ENCODE measurements around the gene SPO11.
"Not testable (repeated sequence)": the region's sequence is repeated elsewhere in the genome, so short reads cannot be mapped to it uniquely, and the experiment has no call there.

Gene SPO11

GRCh38 chr20:57341663-57342062 lies 12.1 kb downstream of the SPO11 start:
- no peak for DNase-seq (ENCODE audit: low spot score)

- no peak for DNase-seq (ENCODE audit: low spot score)
Observed at GRCh38 chr20:57342829-57343228, 13.2 kb downstream of the SPO11 start.

DNA sequence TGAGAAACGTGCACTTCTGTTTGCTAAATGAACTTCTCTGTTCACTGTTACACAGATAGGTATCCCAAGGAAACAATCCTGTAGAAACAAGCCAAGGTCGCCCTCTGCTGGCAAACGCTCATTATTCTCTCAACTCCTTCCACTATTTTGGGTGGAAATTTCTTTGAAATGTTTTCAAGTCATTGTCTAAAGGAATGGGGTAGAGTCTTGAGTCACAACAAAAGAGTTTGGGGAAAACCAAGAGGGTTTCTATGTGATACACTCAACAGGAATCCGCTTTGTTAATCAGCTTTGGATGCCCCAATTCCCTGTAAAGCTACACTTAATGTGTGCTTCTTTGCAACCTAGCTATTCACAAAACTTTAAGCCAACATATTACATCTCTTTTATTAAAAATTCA lies 16.9 kb downstream of the SPO11 start:
- peak; percentile 65 for DNase-seq (ENCODE audit: low spot score)

DNA sequence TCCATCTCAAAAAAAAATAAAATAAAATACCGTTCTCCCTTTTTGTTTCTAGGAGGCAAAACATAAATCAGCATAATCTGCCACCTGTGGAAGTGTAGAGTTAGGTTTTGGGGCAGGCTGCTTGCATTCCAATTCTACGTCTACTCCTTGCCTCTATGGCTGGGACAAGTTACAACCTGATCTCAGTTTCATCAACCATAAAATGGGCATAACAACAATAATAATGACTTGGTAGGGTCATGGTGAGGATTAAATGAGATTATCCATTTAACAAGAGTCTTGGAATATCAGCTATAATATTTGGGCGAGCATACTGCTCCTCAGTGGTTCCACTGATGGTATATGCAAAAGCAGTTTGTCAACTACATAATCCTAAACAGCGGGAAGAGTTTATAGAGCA lies 17.8 kb downstream of the SPO11 start:
- DNase-seq (ENCODE audit: low spot score): no peak

- DNase-seq (ENCODE audit: low spot score): not testable (repeated sequence)
Observed at GRCh38 chr20:57348200-57348921, 18.8 kb downstream of the SPO11 start.

- not testable (repeated sequence) for DNase-seq (ENCODE audit: low spot score)
Observed at GRCh38 chr20:57348922-57349574, 19.4 kb downstream of the SPO11 start.

- no peak for DNase-seq (ENCODE audit: low spot score)
Observed at GRCh38 chr20:57350081-57350710, 20.6 kb downstream of the SPO11 start.

GRCh38 chr20:57350726-57351041 lies 21.1 kb downstream of the SPO11 start:
- not testable (repeated sequence) for DNase-seq (ENCODE audit: low spot score)

- peak; percentile 91 for DNase-seq (ENCODE audit: low spot score)
Observed at GRCh38 chr20:57351042-57351783, 21.6 kb downstream of the SPO11 start, which contains the start of gene RAE1. TSS of gene RAE1 (plus strand) at chr20:57351255. CDS start at chr20:57354039, 2,784 bp downstream.

GRCh38 chr20:57352305-57352704 lies 22.7 kb downstream of the SPO11 start:
- DNase-seq (ENCODE audit: low spot score): no peak

DNA sequence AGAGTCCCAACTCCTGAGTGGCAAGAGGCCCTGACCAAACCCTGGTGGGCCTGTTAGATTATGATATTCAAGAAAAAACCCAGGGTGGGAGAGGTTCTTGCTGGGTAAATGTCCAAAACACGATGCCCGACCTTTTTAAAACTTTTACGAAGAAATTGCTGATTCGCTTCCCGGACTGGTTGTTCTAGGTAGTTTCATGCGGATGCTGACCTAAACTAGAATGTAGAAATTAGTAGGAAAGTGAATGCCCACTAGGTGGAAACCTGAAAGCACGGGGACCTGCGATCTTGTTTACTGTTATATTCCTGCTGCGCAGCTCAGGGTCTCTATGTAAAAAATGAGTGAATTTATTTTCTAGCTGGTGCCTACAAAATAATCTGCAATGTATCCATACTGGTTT lies 23.7 kb downstream of the SPO11 start:
- DNase-seq (ENCODE audit: low spot score): no peak

DNA sequence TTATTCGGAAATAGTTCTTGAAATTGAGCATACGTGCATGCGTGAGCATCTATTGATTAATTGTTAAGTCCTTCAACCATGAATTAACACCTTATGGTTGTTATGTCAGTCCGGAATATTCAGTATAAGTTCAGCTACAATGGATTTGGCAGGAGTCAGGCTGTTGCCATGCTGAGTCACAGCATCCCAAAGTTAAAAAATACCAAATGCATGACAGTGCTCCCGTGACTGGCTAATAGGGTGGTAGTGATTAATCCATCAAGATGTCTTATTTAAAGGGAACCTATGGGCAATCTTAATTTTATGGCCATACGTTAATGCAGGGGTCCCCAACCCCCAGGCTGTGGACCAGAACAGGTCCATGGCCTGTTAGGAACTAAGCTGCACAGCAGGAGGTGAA lies 31.9 kb downstream of the SPO11 start:
- DNase-seq (ENCODE audit: low spot score): no peak

DNA sequence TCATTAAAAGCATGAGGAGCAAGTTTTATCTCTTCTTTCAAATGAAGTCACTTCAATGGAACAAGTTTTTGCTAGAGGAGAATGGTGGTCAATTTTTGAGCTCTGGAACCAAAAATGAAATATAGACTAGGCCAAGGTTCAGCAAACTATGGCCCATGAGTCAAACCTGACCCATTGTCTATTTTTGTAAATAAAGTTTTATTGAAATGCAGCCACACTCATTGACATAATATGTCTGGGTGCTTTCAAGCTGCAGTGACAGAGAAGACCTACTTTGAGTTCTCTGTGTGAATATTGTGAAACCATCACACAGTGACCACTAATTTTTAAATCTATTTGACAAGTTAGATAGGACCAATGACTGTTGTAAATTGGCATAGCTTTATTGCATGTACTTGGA lies 34.8 kb downstream of the SPO11 start:
- no peak for DNase-seq (ENCODE audit: low spot score)

- no peak for DNase-seq (ENCODE audit: low spot score)
Observed at GRCh38 chr20:57369596-57369995, 40.0 kb downstream of the SPO11 start.

DNA sequence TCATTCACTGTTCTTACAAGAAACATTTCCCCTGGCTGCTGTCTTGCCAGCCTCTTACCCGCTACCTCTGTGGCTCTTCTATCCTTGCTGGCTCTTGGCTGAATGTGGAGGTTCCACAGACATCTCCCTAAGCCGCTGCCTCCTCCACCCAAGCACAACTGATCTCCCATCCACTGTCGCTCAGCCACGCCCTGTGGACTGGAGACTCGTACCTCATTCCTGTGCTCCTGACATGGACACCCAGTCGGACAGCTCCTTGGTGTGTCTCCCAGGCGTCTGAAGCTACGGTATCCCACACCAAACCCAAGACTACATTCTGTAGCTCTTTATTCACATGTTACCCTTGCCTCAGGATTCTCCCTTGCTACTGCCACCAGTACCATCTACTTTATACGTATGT lies 40.7 kb downstream of the SPO11 start:
- no peak for DNase-seq (ENCODE audit: low spot score)

GRCh38 chr20:57371363-57371762 lies 41.8 kb downstream of the SPO11 start:
- DNase-seq (ENCODE audit: low spot score): no peak

GRCh38 chr20:57372157-57372556 lies 42.6 kb downstream of the SPO11 start:
- no peak for DNase-seq (ENCODE audit: low spot score)

DNA sequence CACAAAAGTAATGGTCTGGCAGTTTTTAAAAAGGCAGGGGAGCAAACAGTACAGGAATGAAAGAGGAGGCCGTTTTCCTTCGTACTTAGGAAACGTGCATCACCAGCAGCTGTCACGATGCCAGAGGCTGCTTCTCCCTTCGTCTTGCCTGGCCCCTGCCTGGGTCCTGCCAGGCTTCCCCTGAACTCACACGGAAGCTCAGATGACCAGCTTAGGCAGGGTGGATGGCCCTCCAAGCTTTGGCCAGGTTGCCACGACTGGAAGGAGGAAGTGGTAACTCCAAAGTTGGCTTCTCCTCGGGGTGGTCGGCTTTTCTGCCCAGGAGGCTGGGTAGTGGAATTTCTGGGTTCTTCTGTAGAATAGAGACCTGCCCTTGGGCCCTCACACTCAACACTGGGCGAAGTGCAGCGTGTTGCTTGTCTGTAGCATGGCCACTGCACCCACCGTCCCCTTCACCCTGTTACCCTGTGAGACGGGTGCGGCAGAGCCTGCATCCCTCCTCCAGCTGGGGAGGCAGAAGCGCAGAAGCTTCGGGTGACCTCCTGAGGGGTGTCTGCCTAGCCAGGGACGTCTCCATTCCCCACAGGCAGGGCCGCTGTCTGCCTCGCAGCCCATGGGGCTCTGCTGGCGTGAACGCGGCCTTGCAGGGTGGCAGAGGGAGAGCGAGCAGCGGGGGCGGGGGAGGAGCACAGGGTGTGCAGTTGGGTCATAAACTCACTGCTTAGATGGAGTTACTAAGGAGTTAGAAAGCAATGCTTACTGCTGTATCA lies 43.2 kb downstream of the SPO11 start:
- no peak for DNase-seq (ENCODE audit: low spot score)

GRCh38 chr20:57374343-57374930 lies 44.8 kb downstream of the SPO11 start:
- DNase-seq (ENCODE audit: low spot score): no peak

- DNase-seq (ENCODE audit: low spot score): peak; percentile 37
Observed at GRCh38 chr20:57374931-57375651, 45.5 kb downstream of the SPO11 start.

Measured in globus pallidus (tissue), 1 donor.